RPMI8226 (cell line): Measurements from ENCODE around the gene CYP2F1.
A peak's percentile ranks its signal among the peaks of the same experiment; 100 is the strongest.
"Not testable (repeated sequence)": the region's sequence is repeated elsewhere in the genome, so short reads cannot be mapped to it uniquely, and the experiment has no call there.

Source experiments
- DNase-seq: peaks from one replicate; pipeline ENCODE4 v3.0.0-alpha.2; 2015

Gene CYP2F1

GRCh38 chr19:41114132-41114531 lies at the start of gene CYP2F1:
Gene CYP2F1 (plus strand): TSS chr19:41114432. CDS start chr19:41116189, 1,757 bp downstream.
- no peak for DNase-seq

- peak; percentile 5 for DNase-seq
Measured at GRCh38 chr19:41064974-41065569, 49.2 kb upstream of the CYP2F1 start.

- DNase-seq, result no peak
Measured at GRCh38 chr19:41076286-41076685, 37.9 kb upstream of the CYP2F1 start.

- DNase-seq, result no peak
Measured at GRCh38 chr19:41083516-41083915, 30.7 kb upstream of the CYP2F1 start.

- DNase-seq, result no peak
Measured at GRCh38 chr19:41085748-41086415, 28.4 kb upstream of the CYP2F1 start.

GRCh38 chr19:41088151-41088550 lies 26.1 kb upstream of the CYP2F1 start, which contains the start of gene CYP2A13:
Gene CYP2A13 (plus strand): TSS chr19:41088451. CDS start chr19:41088472, 21 bp downstream.
- DNase-seq, result no peak

- DNase-seq, result no peak
Measured at GRCh38 chr19:41089959-41090358, 24.3 kb upstream of the CYP2F1 start.

- no peak for DNase-seq
Measured at GRCh38 chr19:41095703-41096102, 18.5 kb upstream of the CYP2F1 start.

GRCh38 chr19:41096353-41096752 lies 17.9 kb upstream of the CYP2F1 start:
- no peak for DNase-seq

- no peak for DNase-seq
Measured at GRCh38 chr19:41097302-41097701, 16.9 kb upstream of the CYP2F1 start.

- DNase-seq, result no peak
Measured at GRCh38 chr19:41098762-41099161, 15.5 kb upstream of the CYP2F1 start.

GRCh38 chr19:41102210-41102609 lies 12.0 kb upstream of the CYP2F1 start:
- not testable (repeated sequence) for DNase-seq

- no peak for DNase-seq
Measured at GRCh38 chr19:41106177-41106576, 8.1 kb upstream of the CYP2F1 start.

GRCh38 chr19:41111296-41111695 lies 2.9 kb upstream of the CYP2F1 start:
- no peak for DNase-seq

- no peak for DNase-seq
Measured at GRCh38 chr19:41111750-41112295, 2.4 kb upstream of the CYP2F1 start.

- no peak for DNase-seq
Measured at GRCh38 chr19:41112728-41113290, 1.4 kb upstream of the CYP2F1 start.

GRCh38 chr19:41116261-41116660 lies 2.0 kb downstream of the CYP2F1 start:
- DNase-seq, result no peak

- DNase-seq, result not testable (repeated sequence)
Measured at GRCh38 chr19:41120929-41121911, 7.0 kb downstream of the CYP2F1 start.

GRCh38 chr19:41122846-41123245 lies 8.6 kb downstream of the CYP2F1 start:
- not testable (repeated sequence) for DNase-seq

GRCh38 chr19:41123716-41124294 lies 9.6 kb downstream of the CYP2F1 start:
- DNase-seq, result no peak

GRCh38 chr19:41126765-41127203 lies 12.6 kb downstream of the CYP2F1 start:
- peak; percentile 14 for DNase-seq

GRCh38 chr19:41127362-41127761 lies 13.1 kb downstream of the CYP2F1 start:
- not testable (repeated sequence) for DNase-seq
